Muscle of leg (tissue), 11 donors: Measurements from ENCODE around the gene MED29. TPM values are rescaled to one million over a fixed set of nuclear protein-coding genes. Genes with fewer than 3 reads are reported as not detected.
A peak's percentile ranks its signal among the peaks of the same experiment; 100 is the strongest.

Experiments
- DNase-seq: peaks from one replicate; pipeline ENCODE4 v3.0.0; 2013
- H3K27ac ChIP-seq: one replicate; pipeline ENCODE4 v1.5.1; 2013; ENCODE audit warnings: mild to moderate bottlenecking, low read length, control low read depth
- H3K27me3 ChIP-seq: one replicate; pipeline ENCODE4 v1.6.1; 2013; ENCODE audit warnings: low read length; ENCODE audit not compliant: control insufficient read depth, insufficient read depth
- H3K36me3 ChIP-seq: one replicate; pipeline ENCODE4 v1.6.1; 2013; ENCODE audit warnings: low read length; ENCODE audit not compliant: control insufficient read depth, insufficient read depth
- H3K4me1 ChIP-seq: one replicate; pipeline ENCODE4 v1.6.1; 2013; ENCODE audit warnings: low read length; ENCODE audit not compliant: control insufficient read depth, insufficient read depth
- H3K4me3 ChIP-seq: one replicate; pipeline ENCODE4 v1.5.1; 2013; ENCODE audit warnings: low read length, control low read depth
- H3K9me3 ChIP-seq: replicated peaks from 2 replicates; pipeline ENCODE4 v1.6.1; 2013; ENCODE audit warnings: low read depth, low read length; ENCODE audit not compliant: control insufficient read depth
- WGBS: methylation state at CpG from one replicate; pipeline ENCODE4 v1.1.5; 2013; ENCODE audit warnings: missing lambda C conversion rate; ENCODE audit not compliant: insufficient coverage; 5-methylcytosine and 5-hydroxymethylcytosine counted together
- polyA plus RNA-seq, 8 donors: library from polyadenylated mRNA; unstranded; fragments of 120-200 nt; gene quantifications; one replicate each; pipeline versions ENCODE4 v1.2.1 to v1.2.3, GENCODE V29; 2013; ENCODE audit warnings: inconsistent platforms in 1 of 8, low replicate concordance in 1 of 8; ENCODE audit not compliant: insufficient read length in 8 of 8, insufficient read depth in 1 of 8
- total RNA-seq: library from RNA; stranded (reverse); fragments of 120-200 nt; gene quantifications from one replicate; pipeline ENCODE4 v1.2.4, GENCODE V29; 2013

Gene MED29
- total and polyA plus RNA-seq, 9 donors, result 17.3 to 30.5 (median 26.4) TPM

DNA sequence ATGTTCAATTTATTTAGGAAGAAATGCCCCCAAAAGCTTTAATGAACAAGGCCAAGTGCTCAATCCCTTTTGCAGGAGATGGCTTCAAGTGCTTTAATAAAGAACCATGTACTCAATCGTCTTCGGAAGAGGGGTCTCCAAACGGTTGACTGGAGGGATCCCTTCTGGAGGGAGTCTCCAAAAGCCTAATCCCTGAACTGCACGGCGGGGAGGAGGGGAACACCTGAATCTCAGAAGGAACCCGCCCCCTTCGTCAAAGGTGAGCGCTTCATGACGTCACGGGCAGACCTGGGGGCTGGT is 777 bp upstream of the MED29 start:
- 0% methylated on average over 5 of the region's 10 CpGs for WGBS
- Histone ChIP-seq H3K4me1 (peaks cover 15% of the 10 kb centered on the region), H3K27ac (peak overlapping the region; percentile 98), H3K9me3 (no peaks in the 10 kb centered on the region), H3K36me3 (peaks cover 61% of the 10 kb centered on the region), H3K27me3 (no peaks in the 10 kb centered on the region), H3K4me3 (peak overlapping the region; percentile 91)
- no peak for DNase-seq

DNA sequence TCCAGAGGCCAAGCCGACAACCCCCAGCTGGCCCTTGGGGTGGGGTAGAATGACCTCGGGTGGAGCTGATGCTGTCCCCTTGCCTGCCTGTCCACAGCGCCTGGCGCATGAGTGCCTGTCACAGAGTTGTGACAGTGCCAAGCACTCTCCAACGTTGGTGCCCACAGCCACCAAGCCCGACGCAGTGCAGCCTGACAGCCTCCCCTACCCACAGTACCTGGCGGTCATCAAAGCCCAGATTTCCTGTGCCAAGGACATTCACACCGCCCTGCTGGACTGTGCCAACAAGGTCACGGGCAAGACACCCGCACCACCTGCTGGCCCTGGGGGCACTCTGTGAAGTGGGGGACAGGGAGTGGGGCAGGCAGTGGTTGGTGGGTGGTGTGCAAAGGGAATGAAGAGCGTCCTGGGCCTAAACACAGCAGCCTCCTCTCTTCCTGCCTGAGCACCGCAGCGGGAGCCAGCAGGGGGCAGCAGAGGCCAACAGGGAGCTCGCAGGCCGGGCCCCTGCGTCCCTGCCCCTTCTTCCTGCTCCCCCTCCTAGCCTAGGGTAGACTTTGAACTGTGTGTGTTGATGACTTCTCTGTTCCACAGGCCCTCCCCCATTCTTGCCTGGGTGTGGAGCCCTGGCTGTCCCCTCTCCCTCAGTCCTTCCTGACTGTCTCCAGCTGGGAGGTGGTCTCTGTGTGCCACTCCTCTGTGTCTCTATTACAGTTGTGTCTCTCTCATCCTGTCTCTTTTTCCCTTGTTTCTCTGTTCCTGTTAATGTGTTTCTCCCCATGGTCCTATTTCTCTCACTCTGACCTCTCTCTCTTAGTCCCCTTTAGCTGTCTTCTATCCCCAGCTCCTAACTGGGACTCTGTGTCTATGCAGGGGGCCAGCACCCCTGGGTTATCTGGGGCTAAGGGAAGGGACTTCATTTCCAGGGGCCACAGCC is 6.5 kb downstream of the MED29 start:
- no peaks in the 10 kb centered on the region for H3K27me3 ChIP-seq
- peaks cover 22% of the 10 kb centered on the region for H3K4me1 ChIP-seq
- DNase-seq, result peak; percentile 91
- no peak overlapping the region for H3K4me3 ChIP-seq
- H3K27ac ChIP-seq, result peak overlapping the region; percentile 77
- 55% methylated on average over 11 of the region's 17 CpGs for WGBS
- H3K36me3 ChIP-seq, result peaks cover 23% of the 10 kb centered on the region
- H3K9me3 ChIP-seq, result no peaks in the 10 kb centered on the region

DNA sequence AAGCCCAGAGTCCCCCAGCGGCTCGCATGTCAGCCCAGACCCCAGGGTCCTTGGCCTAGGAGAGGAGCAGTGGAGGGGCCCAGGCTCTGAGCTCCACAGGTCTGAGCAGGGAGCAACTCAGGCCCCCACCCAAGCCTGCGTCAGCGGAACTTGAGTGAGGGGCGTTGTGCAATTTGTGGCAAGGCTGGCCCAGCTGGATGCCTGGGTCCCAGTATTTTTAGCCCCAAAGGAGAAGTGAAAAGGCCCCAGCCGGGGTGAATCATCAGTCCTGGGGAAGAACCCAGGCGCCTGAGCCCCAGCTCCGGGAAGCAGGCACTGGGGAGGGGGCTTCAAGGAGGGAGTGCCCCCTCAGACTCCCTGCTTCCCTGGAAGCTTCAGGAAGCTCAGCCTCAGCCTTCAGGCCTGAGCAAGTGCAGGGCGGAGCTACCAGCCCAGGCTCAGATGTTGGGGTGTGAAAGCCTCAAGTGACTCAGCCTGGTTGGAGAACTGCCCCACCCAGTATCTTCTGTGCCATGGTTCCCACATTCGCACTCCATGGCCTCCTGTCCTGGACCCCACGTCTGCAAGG is 7.2 kb downstream of the MED29 start:
- H3K27ac ChIP-seq, result peak overlapping the region; percentile 77
- H3K4me1 ChIP-seq, result peaks cover 30% of the 10 kb centered on the region
- peaks cover 21% of the 10 kb centered on the region for H3K36me3 ChIP-seq
- H3K4me3 ChIP-seq, result no peak overlapping the region
- H3K27me3 ChIP-seq, result no peaks in the 10 kb centered on the region
- no peaks in the 10 kb centered on the region for H3K9me3 ChIP-seq
- DNase-seq, result peak; percentile 79
- WGBS, result 83% methylated on average over 10 of the region's 11 CpGs

DNA sequence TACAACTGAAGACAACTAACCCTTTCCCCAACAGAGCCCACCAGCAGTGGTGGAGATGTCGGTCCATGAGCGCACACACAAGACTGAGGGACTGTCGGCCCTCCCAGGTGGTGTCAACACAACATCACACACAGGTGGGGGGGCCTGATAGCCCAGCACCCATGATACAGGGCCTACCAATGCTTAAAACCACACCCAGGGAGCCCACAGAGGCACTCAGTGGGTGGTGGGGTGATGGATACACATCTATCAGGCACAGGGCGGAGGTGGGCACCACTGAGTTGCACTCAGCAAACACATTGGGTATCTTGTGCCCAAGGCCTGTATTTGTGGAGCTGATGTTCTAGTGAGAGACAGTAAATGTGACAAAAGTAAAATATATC is 8.5 kb downstream of the MED29 start:
- Histone ChIP-seq H3K4me1 (peaks cover 38% of the 10 kb centered on the region), H3K27me3 (no peaks in the 10 kb centered on the region), H3K9me3 (no peaks in the 10 kb centered on the region), H3K27ac (no peak overlapping the region), H3K36me3 (peaks cover 12% of the 10 kb centered on the region), H3K4me3 (no peak overlapping the region)
- no peak for DNase-seq
- 86% methylated on average over 3 of the region's 4 CpGs for WGBS

DNA sequence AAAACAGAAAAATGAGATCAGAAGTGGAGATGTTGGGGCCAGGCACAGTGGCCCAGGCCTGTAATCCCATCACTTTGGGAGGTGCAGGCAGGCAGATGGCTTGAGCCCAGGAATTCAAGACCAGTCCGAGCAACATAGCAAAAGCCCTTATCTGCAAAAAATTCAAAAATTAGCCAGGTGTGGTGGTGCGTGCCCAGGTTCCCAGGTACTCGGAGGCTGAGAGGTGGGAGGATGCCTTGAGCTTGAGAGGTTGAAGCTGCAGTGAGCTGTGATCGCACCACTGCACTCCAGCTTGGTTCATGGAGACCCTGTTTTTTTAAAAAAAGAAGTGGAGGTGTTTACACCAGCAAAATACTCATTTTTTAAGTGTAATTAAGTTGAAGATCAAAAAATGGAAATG is 8.9 kb downstream of the MED29 start:
- H3K27me3 ChIP-seq, result no peaks in the 10 kb centered on the region
- no peak for DNase-seq
- no peak overlapping the region for H3K4me3 ChIP-seq
- H3K9me3 ChIP-seq, result no peaks in the 10 kb centered on the region
- H3K27ac ChIP-seq, result no peak overlapping the region
- H3K4me1 ChIP-seq, result peaks cover 38% of the 10 kb centered on the region
- 100% methylated on average over 1 of the region's 4 CpGs for WGBS
- peaks cover 9% of the 10 kb centered on the region for H3K36me3 ChIP-seq

DNA sequence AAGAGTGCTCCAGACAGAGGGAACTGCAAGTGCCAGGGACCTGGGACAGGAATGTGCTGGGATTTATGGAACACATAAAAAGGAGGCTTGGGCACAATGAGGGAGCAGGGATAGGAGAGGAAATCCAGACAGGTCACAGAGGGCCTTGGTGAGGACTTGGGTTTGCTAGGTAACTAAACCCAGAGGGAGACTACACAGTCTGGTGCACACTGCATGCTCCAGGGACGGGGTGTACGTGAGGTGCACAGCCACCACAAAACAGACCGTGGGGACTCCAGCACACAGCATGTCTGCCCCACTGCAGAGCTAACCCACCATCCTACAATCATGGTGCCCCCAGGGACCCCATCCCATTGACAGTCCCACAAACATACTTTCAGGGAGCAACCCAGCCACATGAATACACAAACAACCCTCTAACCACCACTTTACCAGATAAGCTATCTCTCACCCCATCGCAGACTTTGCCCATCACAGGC is 9.9 kb downstream of the MED29 start:
- no peaks in the 10 kb centered on the region for H3K9me3 ChIP-seq
- H3K27me3 ChIP-seq, result no peaks in the 10 kb centered on the region
- peaks cover 5% of the 10 kb centered on the region for H3K36me3 ChIP-seq
- 78% methylated on average over 4 of the region's 4 CpGs for WGBS
- H3K4me1 ChIP-seq, result peaks cover 45% of the 10 kb centered on the region
- peak overlapping the region; percentile 100 for H3K27ac ChIP-seq
- no peak overlapping the region for H3K4me3 ChIP-seq
- no peak for DNase-seq

DNA sequence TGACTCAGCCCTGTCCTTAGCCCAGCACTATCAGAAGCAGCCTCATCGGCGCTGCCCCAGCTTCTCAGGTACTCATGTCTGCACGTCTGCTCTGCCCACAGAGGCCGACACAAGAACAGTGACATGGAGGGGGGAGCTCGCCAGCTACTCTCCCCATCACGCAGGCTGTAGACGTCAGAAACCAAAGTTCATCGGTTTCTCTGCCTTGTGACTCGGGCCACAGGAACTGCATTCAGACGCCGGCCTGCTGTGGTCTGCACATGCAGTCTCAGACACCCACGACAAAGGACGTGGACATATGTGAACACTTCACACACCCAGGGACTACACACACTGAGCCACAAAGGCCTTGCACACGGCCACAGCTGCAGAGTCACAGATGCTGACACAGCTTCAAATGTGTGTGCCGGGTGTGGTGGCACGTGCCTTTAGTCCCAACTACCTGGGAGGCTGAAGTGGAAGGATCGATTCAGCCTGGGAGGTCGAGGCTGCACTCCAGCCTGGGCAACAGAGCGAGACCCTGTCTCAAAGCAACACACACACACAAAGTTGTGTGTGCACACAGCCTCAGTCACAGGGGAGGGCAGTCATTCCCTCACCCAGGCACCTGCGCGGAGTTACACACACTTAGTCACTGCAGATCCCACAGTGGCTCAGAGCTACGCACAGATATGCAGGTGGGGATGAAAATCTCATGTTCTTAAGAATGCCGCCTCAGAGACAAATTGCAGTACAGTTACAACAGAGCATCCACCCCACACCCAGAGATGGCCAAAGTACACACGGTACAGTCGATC is 10.6 kb downstream of the MED29 start:
- H3K4me3 ChIP-seq, result peak overlapping the region; percentile 58
- no peaks in the 10 kb centered on the region for H3K27me3 ChIP-seq
- H3K27ac ChIP-seq, result peak overlapping the region; percentile 100
- DNase-seq, result peak; percentile 62
- H3K36me3 ChIP-seq, result peaks cover 5% of the 10 kb centered on the region
- peaks cover 48% of the 10 kb centered on the region for H3K4me1 ChIP-seq
- no peaks in the 10 kb centered on the region for H3K9me3 ChIP-seq
- 39% methylated on average over 20 of the region's 25 CpGs for WGBS

DNA sequence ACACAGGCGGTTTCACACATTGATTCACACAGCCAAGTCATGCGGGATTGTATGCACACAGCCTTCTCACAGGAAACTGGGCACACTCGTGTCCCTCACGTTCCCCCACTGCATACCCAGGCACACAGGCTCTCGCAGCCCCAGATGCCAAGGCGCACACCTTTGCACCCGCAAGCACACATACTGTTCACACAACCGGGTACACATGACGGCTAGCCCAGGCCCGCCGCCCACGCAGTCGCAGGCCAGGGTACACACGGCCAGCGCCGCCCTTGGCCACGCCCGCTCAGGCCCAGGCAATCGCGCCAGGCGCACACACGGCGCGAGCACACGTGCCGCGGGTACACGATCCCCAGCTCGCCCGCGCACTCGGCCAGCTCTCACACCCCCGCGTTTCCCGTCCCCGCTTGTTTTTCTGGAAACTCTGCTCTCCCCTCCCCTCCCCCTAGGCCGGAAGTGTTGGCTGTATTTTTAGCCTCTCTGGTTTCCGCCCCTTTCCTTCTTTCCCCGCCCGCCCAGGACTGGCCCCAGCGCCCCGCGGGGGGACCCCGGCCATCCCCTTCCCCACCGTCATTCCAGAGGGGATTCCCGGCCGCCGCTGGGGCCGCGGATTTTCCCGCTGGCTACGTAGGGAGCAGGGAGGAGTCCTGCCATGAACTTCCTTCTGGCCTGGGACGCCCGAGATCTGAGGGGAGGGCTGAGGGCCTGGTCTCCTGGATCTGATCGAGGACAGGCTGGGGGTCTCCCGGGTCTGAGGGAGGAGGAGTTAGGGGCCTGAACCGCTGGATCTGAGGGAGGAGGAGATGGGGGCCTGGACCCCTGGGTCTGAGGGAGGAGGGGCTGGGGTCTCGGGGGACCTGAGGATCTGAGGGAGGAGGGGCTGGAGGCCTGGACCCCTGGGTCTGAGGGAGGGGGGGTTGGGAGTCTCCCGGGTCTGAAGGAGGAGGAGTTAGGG is 11.4 kb downstream of the MED29 start:
- Histone ChIP-seq H3K9me3 (no peaks in the 10 kb centered on the region), H3K27me3 (no peaks in the 10 kb centered on the region), H3K27ac (peak overlapping the region; percentile 100), H3K4me3 (peak overlapping the region; percentile 58), H3K4me1 (peaks cover 50% of the 10 kb centered on the region), H3K36me3 (peaks cover 8% of the 10 kb centered on the region)
- WGBS, result 2% methylated on average over 41 of the region's 59 CpGs
- peak; percentile 98 for DNase-seq
